Germinal center (tissue), 1 donor: ENCODE results near the gene PLCB3.
A peak's percentile ranks its signal among the peaks of the same experiment; 100 is the strongest.

Experiments
- DNase-seq: peaks from one replicate; pipeline ENCODE4 v3.0.0; 2012; ENCODE audit warnings: mixed read lengths, low spot score

Gene PLCB3

GRCh38 chr11:64251016-64251752 lies at the start of gene PLCB3:
Gene PLCB3, plus strand, starts transcription at chr11:64251530. Its CDS starts 120 bp downstream, at chr11:64251650.
- peak; percentile 88 for DNase-seq

- DNase-seq: no peak
Measured at GRCh38 chr11:64201543-64201942, 49.8 kb upstream of the PLCB3 start.

- DNase-seq: no peak
Measured at GRCh38 chr11:64202992-64203391, 48.3 kb upstream of the PLCB3 start.

- no peak for DNase-seq
Measured at GRCh38 chr11:64203421-64204079, 47.8 kb upstream of the PLCB3 start.

- DNase-seq: no peak
Measured at GRCh38 chr11:64204080-64204440, 47.3 kb upstream of the PLCB3 start.

- DNase-seq: peak; percentile 83
Measured at GRCh38 chr11:64204464-64204989, 46.8 kb upstream of the PLCB3 start.

GRCh38 chr11:64206457-64207255 lies 44.7 kb upstream of the PLCB3 start, which contains the start of gene FERMT3:
Gene FERMT3, plus strand, starts transcription at chr11:64206721. Its CDS starts 644 bp downstream, at chr11:64207365.
- peak; percentile 81 for DNase-seq

- peak; percentile 74 for DNase-seq
Measured at GRCh38 chr11:64207256-64208085, 43.9 kb upstream of the PLCB3 start.

- DNase-seq: no peak
Measured at GRCh38 chr11:64208086-64208795, 43.1 kb upstream of the PLCB3 start.

- no peak for DNase-seq
Measured at GRCh38 chr11:64208796-64209562, 42.4 kb upstream of the PLCB3 start.

- no peak for DNase-seq
Measured at GRCh38 chr11:64209563-64209843, 41.8 kb upstream of the PLCB3 start.

GRCh38 chr11:64210301-64211020 lies 40.9 kb upstream of the PLCB3 start:
- no peak for DNase-seq

GRCh38 chr11:64211181-64211872 lies 40.0 kb upstream of the PLCB3 start:
- no peak for DNase-seq

GRCh38 chr11:64216879-64217278 lies 34.5 kb upstream of the PLCB3 start:
- no peak for DNase-seq

- no peak for DNase-seq
Measured at GRCh38 chr11:64218628-64219353, 32.5 kb upstream of the PLCB3 start.

- no peak for DNase-seq
Measured at GRCh38 chr11:64219354-64219684, 32.0 kb upstream of the PLCB3 start.

- DNase-seq: no peak
Measured at GRCh38 chr11:64219755-64220154, 31.6 kb upstream of the PLCB3 start.

- DNase-seq: no peak
Measured at GRCh38 chr11:64220271-64220670, 31.1 kb upstream of the PLCB3 start.

GRCh38 chr11:64220798-64221197 lies 30.5 kb upstream of the PLCB3 start:
- no peak for DNase-seq
